GM12878 (cell line): ENCODE data around the gene CFAP299. TPM values are rescaled to one million over a fixed set of nuclear protein-coding genes. Genes with fewer than 3 reads are reported as not detected.

Experiments used
- ATAC-seq: fragments of 200-7000 bp; cut with Tn5 transposase; 3 replicates; pipeline ENCODE4 v1.9.1; 2020; ENCODE audit warnings: mild to moderate bottlenecking, moderate library complexity
- BruUV-seq: library from RNA; stranded (reverse); fragments of 400-500 nt; replicated peaks from 2 replicates; lab custom pipeline; 2021; lab: Mats Ljungman, UMichigan
- CTCF ChIA-PET: fragments of 300-600 bp; sonication (Branson Sonifier 250); formaldehyde crosslinking; extraction: SDS; loops from one replicate; lab custom pipeline; 2021; ENCODE audit warnings: inconsistent platforms; lab: Yijun Ruan, JAX
- POLR2A ChIA-PET: fragments of 350-600 bp; formaldehyde crosslinking; extraction: SDS; loops from one replicate; lab custom pipeline; 2021; ENCODE audit warnings: inconsistent platforms; lab: Charles Lee
- RAD21 ChIA-PET: fragments of 300-600 bp; sonication (Branson Sonifier 250); formaldehyde crosslinking; loops from one replicate; lab custom pipeline; 2023; ENCODE audit warnings: antibody characterized with exemption; ENCODE audit not compliant: unreplicated experiment; lab: Charles Lee
- SMC1A ChIA-PET: fragments of 300-600 bp; sonication (Branson Sonifier 250); formaldehyde crosslinking; loops from one replicate; lab custom pipeline; 2023; ENCODE audit not compliant: unreplicated experiment, uncharacterized antibody; lab: Charles Lee
- DNase-seq: peaks from one replicate; pipeline ENCODE4 v3.0.0-alpha.2; 2011; ENCODE audit warnings: low read depth, low spot score
- FAIRE-seq: peaks from 3 replicates; lab custom pipeline; 2011; peaks lifted over from hg19 to GRCh38; lab: Jason Lieb, UNC
- H2AFZ ChIP-seq: 2 replicates; pipeline ENCODE4 v1.6.0; 2011; ENCODE audit warnings: low read depth, low read length, control low read depth; ENCODE audit not compliant: control insufficient read depth
- H3K27ac ChIP-seq: 2 replicates; pipeline ENCODE4 v1.5.1; 2011; ENCODE audit warnings: control low read depth; ENCODE audit not compliant: control insufficient read depth, insufficient read depth
- H3K27me3 ChIP-seq, 2 experiments: replicated peaks in 1 of 2; 2 replicates each; pipeline versions ENCODE4 v1.6.0 to v1.6.1; 2011; ENCODE audit warnings: low read length in 1 of 2; ENCODE audit not compliant: control insufficient read depth in 2 of 2, insufficient read depth in 2 of 2
- H3K36me3 ChIP-seq, 2 experiments: 2 replicates each; pipeline ENCODE4 v1.5.1; 2011; ENCODE audit warnings: low read length in 1 of 2; ENCODE audit not compliant: control insufficient read depth in 2 of 2, insufficient read depth in 2 of 2
- H3K4me1 ChIP-seq: 2 replicates; pipeline ENCODE4 v1.6.1; 2011; ENCODE audit warnings: mild to moderate bottlenecking, low read length, moderate library complexity, mixed read lengths; ENCODE audit not compliant: control insufficient read depth, insufficient read depth
- H3K4me2 ChIP-seq: 2 replicates; pipeline ENCODE4 v1.6.0; 2011; ENCODE audit warnings: control low read depth; ENCODE audit not compliant: control insufficient read depth, insufficient read depth
- H3K4me3 ChIP-seq: fragments of 200-600 bp; sonication (generic); 2 replicates; pipeline ENCODE4 v1.5.1; 2016
- H3K79me2 ChIP-seq: 2 replicates; pipeline ENCODE4 v1.6.0; 2011; ENCODE audit warnings: low read length; ENCODE audit not compliant: control insufficient read depth, insufficient read depth
- H3K9ac ChIP-seq: 2 replicates; pipeline ENCODE4 v1.8.0; 2011; ENCODE audit warnings: low read length, control low read depth, mixed read lengths; ENCODE audit not compliant: control insufficient read depth, insufficient read depth
- H3K9me3 ChIP-seq: replicated peaks from 3 replicates; pipeline ENCODE4 v1.5.1; 2011; ENCODE audit warnings: mild to moderate bottlenecking, low read length; ENCODE audit not compliant: control insufficient read depth, insufficient read depth
- H4K20me1 ChIP-seq: 2 replicates; pipeline ENCODE4 v1.6.0; 2011; ENCODE audit not compliant: control insufficient read depth, insufficient read depth
- ATF2 ChIP-seq: IDR thresholded peaks from 2 replicates; pipeline ENCODE4 v1.6.1; 2012; ENCODE audit warnings: low read length, inconsistent platforms
- CBX5 ChIP-seq: sonication (generic); IDR thresholded peaks from 2 replicates; pipeline ENCODE4 v1.6.1; 2016; ENCODE audit warnings: low read depth, moderate library complexity, mild to moderate bottlenecking, inconsistent platforms
- CHD4 ChIP-seq: fragments of 200-600 bp; sonication (generic); IDR thresholded peaks from 2 replicates; pipeline ENCODE4 v1.6.1; 2016; ENCODE audit warnings: mild to moderate bottlenecking
- EGR1 ChIP-seq, 2 experiments: IDR thresholded peaks; 1 replicate in 1 of 2; 2 replicates in 1 of 2; pipeline ENCODE4 v1.6.1; 2011 to 2012; ENCODE audit warnings: low read depth in 2 of 2, low read length in 2 of 2, borderline replicate concordance in 1 of 2, mild to moderate bottlenecking in 1 of 2, moderate library complexity in 1 of 2
- FOXM1 ChIP-seq: IDR thresholded peaks from 2 replicates; pipeline ENCODE4 v1.6.1; 2012; ENCODE audit warnings: low read depth, mild to moderate bottlenecking, inconsistent platforms, low read length, moderate library complexity
- HDAC6 ChIP-seq: fragments of 200-600 bp; sonication (generic); IDR thresholded peaks from one replicate; pipeline ENCODE4 v1.8.0; 2017; ENCODE audit warnings: antibody characterized with exemption; ENCODE audit not compliant: unreplicated experiment
- MYC ChIP-seq: IDR thresholded peaks from 2 replicates; pipeline ENCODE4 v1.6.1; 2011; ENCODE audit warnings: mild to moderate bottlenecking, low read length, moderate library complexity, inconsistent platforms; ENCODE audit not compliant: insufficient read depth, insufficient replicate concordance, insufficient read length, severe bottlenecking
- NBN ChIP-seq: fragments of 450-650 bp; IDR thresholded peaks from 2 replicates; pipeline ENCODE4 v1.6.1; 2016
- SKIL ChIP-seq: fragments of 450-650 bp; IDR thresholded peaks from 2 replicates; pipeline ENCODE4 v1.6.1; 2017; ENCODE audit warnings: mild to moderate bottlenecking, low read depth, inconsistent platforms; ENCODE audit not compliant: poor library complexity, severe bottlenecking
- ZBTB11 ChIP-seq: fragments of 450-650 bp; formaldehyde crosslinking; IDR thresholded peaks from 2 replicates; pipeline ENCODE4 v1.5.0; 2022; ENCODE audit warnings: mild to moderate bottlenecking, missing genetic modification characterization
- ZBTB4 ChIP-seq: fragments of 450-650 bp; formaldehyde crosslinking; IDR thresholded peaks from 2 replicates; pipeline ENCODE4 v1.4.0; 2022; ENCODE audit warnings: mild to moderate bottlenecking, moderate library complexity
- WGBS: methylation state at CpG from one replicate; pipeline ENCODE4 v1.1.6; 2016; ENCODE audit warnings: low lambda C conversion rate; ENCODE audit not compliant: insufficient replicate concordance, insufficient coverage; ENCODE audit errors: missing lambda C conversion rate; 5-methylcytosine and 5-hydroxymethylcytosine counted together
- in situ Hi-C: fragments of 300-500 bp; cut with MboI; formaldehyde crosslinking; loops from 9 replicates; pipeline ENCODE4 v1.14.3; 2018; ENCODE audit warnings: mixed read lengths
- intact Hi-C: fragments of 100-400 bp; cut with micrococcal nuclease; formaldehyde crosslinking; loops from one replicate; pipeline ENCODE4 v1.14.2; 2022; ENCODE audit not compliant: unreplicated experiment
- polyA plus RNA-seq, 11 experiments: library from polyadenylated mRNA; depleted of rRNA in 4 of 11; unstranded in 6 of 11; stranded (reverse) in 5 of 11; fragments of >200 nt; fragmentation: Nextera tagmentation in 4 of 11; fragmentation: Illumina TruSeq in 1 of 11; extraction: Ambion mirVana in 4 of 11; extraction: Trizol in 1 of 11; gene quantifications; 1 replicate in 1 of 11; 2 replicates in 10 of 11; pipeline versions ENCODE4 v1.2.1 to v1.2.3, GENCODE V29; 2011 to 2016; ENCODE audit warnings: inconsistent platforms in 2 of 11, missing spikeins in 2 of 11, low read depth in 1 of 11
- total RNA-seq, 4 experiments: library from RNA; depleted of rRNA in 3 of 4; stranded (reverse); fragments of >200 nt in 3 of 4; fragmentation: Illumina TruSeq in 1 of 4; extraction: Trizol in 1 of 4; gene quantifications; 2 replicates each; pipeline versions ENCODE4 v1.2.1 to v1.2.3, GENCODE V29; 2013 to 2021

The CFAP299 gene
- total and polyA plus RNA-seq, 10 of the 15 experiments (the other 5 are each of a cell fraction or from before 2014, with no cell fraction given), result 0.06 to 0.34 TPM; not detected in 8

GRCh38 chr4:80767944-80768343, 432.4 kb downstream of the CFAP299 start:
- intact Hi-C loops (no loop called here), in situ Hi-C loops (no loop called here)
- TF ChIP-seq HDAC6, result no peak
- TF ChIP-seq ZBTB11, result no peak
- no peak for TF ChIP-seq ZBTB4 (CRISPR knock-in tag)
- no peak for TF ChIP-seq SKIL
- TF ChIP-seq FOXM1, result no peak
- no peak for TF ChIP-seq EGR1 (IDR thresholded peaks at IDR 0.05; ENCODE audit: borderline replicate concordance in 1 of 2, low read depth in 2 of 2, low read length in 2 of 2)
- TF ChIP-seq ATF2, result no peak
- TF ChIP-seq NBN, result no peak
- no peak for TF ChIP-seq MYC
- no peak for TF ChIP-seq CBX5
- TF ChIP-seq CHD4, result no peak
- no peaks in the 10 kb centered on the region for H4K20me1 ChIP-seq
- no peak for FAIRE-seq
- no peak for DNase-seq
- no peak overlapping the region for H3K4me2 ChIP-seq
- BruUV-seq, result no TSS peak
- ChIA-PET SMC1A (no interaction called here), RAD21 (no interaction called here), POLR2A (no interaction called here), CTCF (interaction anchor here (0.6 kb wide), 1 partner anchor 46 kb away, joined by 4 read pairs; no protein-coding TSS in a partner anchor)
- H3K79me2 ChIP-seq, result no peaks in the 10 kb centered on the region
- H2AFZ ChIP-seq, result no peak overlapping the region
- H3K36me3 ChIP-seq, result no peaks in the 10 kb centered on the region
- no peak for ATAC-seq
- no peak overlapping the region for H3K9ac ChIP-seq
- no peaks in the 10 kb centered on the region for H3K9me3 ChIP-seq
- H3K27ac ChIP-seq, result no peak overlapping the region
- no peaks in the 10 kb centered on the region for H3K27me3 ChIP-seq
- 49% methylated on average over 2 of the region's 2 CpGs for WGBS
- H3K4me3 ChIP-seq, result no peak overlapping the region
- H3K4me1 ChIP-seq, result no peaks in the 10 kb centered on the region
